Measurements from ENCODE around the gene EIPR1.

The EIPR1 gene

DNA sequence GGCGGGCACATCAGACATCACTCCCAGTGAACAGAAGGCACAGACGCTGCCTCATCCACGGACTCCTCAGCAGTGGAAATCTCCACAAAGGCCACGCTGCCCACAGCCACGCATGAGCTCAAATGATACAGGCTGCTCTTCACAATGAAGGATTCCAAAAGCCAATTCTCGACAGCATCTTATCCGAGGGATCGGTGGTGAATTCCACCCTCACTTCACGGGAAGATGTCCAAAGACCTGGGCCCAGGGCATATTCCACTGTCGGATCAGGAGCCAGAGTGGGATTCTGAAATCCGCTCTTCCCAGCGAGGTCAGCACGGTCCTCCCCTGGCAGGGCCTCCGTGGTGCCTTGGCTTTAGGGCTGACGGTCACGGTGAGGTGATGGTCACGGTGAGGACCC is 55.8 kb downstream of the EIPR1 start:
- DNase-seq, result no peak

- no peak for DNase-seq
Measured at GRCh38 chr2:3320910-3321605, 56.6 kb downstream of the EIPR1 start.

DNA sequence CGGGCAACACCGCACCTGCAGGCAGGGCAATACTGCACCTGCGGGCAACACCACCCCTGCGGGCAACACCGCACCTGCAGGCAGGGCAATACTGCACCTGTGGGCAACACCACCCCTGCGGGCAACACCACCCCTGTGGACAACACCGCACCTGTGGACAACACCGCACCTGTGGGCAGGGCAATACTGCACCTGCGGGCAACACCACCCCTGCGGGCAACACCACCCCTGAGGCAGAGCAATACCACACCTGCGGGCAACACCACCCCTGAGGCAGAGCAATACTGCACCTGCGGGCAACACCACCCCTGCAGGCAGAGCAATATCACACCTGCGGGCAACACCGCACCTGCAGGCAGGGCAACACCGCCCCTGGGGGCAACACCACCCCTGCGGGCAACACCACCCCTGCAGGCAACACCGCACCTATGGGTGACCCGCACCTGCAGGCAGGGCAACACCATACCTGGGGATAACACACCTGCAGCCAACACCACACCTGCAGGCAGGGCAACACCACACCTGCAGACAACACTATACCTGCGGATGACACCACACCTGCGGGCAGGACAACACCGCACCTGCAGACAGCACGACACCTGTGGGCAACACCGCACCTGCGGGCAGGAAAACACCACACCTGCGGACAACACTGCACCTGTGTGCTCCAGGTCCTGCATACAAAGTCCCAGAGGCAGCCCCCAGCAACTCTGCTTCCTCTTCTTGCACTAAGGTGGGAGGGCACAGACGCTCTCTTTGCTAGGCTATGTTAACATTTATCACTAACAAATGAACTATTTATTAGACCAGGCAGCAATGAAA is 57.7 kb downstream of the EIPR1 start:
- no peak for DNase-seq

DNA sequence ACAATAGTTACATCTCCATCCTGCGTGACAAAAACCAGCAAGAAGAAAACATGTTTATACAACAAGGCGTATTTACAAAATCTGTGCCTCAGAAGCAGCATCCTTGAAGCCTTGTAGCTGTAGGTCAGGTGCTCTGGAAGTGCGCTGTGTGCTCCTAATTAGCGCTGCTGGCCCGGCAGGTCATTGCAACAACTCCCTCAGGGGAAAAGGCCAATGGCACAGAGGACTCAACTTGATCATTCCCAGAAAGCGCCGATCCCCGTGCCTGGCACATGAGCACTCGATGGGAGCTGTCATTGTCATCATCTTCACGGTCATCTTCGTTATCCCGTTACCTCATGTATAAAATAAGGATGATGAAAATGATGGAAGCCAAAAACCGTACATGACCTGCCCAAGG is 58.5 kb downstream of the EIPR1 start:
- DNase-seq, result no peak

DNA sequence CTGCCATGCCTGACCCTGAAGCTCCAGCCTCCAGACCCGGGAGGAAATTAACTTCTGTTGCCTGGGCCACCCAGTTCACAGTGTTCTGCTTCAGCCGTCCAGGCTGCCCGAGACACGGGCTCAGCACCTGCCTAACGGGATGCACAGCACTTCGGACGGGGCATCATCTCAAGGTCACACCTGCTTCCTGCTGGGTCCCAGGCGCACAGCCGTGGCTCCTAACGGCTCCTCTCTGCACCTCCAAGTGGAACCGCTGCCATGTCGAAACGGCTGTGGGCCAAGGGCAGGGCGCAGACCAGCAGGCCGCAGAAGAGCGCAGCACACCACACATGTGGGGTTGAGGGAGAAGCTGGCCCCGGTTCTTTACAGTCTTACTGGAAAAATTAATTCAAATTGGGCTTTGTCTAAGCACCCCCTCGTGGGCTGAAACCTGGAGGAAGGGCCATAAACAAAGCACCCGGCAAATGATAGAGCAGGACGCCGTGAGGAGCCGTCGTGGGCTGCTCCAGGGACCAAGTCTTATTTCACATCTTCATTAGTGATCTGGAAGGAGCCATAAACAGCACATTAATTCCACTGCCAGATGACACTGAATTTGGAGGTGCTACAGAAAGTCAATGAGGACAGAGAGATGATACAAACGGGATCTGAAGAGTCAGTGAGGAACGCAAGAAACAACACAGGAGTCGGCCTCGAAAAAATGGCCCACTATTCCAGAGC is 59.6 kb downstream of the EIPR1 start:
- no peak for DNase-seq

DNA sequence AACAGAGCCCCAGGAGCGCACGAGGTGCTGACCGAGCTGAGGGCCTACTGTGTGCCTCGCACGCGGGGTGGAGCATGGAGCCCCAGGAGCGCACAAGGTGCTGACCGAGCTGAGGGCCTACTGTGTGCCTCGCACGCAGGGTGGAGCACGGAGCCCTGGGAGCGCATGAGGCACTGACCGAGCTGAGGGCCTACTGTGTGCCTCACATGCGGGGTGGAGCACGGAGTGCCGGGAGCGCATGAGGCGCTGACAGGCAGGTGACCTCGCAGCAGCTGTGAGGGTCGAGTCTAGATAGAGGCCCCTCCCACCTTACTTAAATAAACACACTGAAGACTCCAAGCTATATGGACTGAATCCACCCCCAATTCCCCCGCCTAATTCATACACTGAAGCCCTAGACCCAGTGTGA is 60.3 kb downstream of the EIPR1 start:
- DNase-seq, result no peak

DNA sequence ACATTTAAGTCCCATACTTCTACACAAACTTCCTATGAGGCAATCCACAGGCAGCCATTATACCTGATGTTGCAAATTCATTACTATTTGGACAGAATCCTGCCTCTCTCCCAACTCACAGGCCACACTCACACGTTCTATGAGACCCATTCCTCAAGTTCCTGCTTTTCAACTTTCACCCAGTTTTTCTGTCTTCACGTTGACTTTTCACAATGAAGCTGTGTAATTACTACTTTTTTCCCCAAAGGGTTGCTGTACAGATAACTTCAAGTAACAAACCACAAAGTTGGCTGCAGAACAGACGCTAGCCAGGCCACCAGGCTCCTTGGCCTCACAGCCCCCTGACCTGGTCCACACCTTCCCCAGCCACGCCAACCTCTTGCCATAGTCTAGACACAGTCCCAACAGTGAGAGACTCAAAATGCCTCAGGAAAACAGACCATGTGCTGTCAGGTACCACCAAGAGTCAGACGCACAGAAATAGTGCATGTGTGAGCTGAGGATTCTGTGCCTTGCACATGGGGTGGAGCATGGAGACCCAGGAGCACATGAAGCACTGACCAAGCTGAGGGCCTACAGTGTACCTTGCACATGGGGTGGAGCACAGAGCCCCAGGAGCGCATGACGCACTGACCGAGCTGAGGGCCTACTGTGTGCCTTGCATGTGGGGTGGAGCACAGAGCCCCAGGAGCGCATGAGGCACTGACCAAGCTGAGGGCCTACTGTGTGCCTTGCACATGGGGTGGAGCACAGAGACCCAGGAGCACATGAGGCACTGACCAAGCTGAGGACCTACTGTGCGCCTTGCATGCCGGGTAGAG is 61.0 kb downstream of the EIPR1 start:
- no peak for DNase-seq

DNA sequence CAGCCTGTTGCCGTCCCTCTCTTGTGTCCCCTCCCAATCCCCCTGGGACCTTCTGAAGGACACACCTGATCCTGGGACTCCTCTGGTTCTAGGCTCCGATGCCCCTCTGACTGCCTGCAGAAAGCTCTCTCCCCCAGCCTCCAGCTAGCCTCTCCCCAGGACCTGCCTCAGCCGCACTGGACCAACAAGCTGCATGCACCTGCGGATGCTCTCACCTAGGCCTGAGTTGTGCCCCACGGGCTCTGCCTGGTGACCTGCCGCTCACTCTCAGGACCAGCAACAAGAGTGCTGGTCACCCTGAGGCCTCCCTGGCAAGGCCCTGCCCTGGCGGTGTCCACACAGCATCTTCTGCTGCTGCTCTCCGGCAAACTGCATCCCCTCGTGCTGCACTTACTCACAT is 63.0 kb downstream of the EIPR1 start:
- DNase-seq, result no peak

GRCh38 chr2:3313781-3314375 is 63.7 kb downstream of the EIPR1 start:
- no peak for DNase-seq

DNA sequence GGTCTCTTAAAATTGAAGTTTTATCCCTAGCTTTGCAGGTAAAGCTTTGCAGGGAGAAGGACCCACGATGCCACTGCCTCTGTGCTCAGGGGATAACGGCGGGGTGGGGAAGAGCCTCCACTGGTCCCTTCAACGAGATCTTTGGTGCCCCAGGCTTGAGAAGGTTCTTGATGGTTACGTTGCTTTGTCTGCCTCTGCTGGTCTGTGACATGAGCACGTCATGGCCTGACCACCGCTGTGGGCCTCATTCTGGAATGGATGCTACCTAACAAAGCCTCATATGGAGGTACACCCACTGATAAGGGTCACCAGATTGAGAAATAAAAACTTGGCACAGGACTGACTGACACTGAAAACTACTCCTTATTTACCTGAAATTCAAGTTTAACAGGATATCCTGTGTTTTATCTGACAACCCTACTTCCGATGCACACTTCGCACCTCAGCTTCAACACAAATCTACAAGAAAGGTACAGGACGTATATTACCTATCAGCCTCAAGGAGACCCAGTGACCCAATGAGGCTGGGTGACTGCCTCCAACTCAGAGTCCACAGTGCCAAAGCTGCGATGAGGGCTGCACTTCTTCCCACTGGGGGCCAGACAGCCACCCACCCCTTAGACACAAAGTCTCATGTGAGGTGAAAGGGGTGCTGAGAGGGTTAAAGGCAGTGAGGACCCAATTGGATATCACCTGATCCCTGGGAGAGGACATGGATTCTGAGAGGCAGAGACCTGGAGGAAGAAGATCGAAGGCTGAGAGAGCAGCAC is 64.9 kb downstream of the EIPR1 start:
- DNase-seq, result no peak

- no peak for DNase-seq
Measured at GRCh38 chr2:3311601-3312000, 66.0 kb downstream of the EIPR1 start.

DNA sequence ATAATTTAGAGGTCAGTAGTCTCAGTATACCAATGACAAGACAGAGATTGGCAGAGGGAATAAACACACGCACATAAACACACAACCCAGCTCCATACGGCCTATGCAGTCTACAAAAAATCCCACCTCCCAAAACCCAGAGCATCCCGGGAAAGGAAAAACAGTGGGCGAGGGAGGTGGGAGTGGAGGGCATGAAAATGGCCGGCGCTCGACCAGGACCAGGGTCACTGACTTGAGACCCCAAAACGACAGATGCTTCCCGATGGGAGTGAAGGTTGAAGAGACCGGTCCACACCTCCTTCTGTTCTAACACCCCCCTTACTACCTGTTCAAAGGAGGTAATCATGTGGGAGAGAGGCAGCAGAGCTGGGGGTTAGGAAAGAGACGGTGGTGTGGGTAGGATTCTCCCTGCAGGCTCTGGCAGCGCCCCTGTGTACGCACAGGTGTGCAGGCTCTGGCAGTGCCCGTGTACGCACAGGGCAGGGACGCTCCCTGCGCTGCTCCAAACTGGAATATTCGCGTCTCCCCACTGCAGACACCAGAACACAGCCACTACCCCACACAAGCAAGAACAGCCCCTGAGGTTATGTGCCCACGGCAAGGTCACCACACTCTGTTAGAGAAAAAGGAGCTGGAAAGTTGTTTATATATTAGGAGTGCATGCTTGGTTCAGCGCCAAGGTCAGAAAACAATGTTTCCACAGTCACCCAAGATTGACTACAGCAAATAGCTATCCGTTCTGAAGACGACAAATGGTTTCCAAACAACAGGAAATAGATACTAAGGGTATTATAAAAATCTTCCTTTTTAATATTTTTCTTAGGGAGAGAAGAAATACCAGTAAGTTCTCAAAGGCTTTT is 67.9 kb downstream of the EIPR1 start:
- DNase-seq, result peak; percentile 17 to 37

DNA sequence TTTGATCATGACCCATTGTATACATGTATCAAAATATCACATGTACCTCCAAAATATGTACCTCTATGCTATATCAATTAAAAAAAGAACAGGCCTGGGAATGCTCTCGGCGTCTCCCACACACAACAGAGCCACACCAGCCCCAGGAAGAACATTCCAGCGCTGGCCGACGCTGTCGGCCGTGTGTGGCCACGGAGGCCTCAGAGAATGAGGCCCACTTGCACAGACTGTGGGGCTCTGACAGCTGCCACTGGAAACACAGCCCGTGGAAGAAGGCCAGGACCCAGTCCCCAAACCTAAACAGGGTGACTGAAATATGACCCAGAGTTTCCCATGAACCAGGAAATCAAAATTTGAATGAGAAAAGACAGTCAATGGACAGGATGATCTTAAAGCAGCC is 69.7 kb downstream of the EIPR1 start:
- DNase-seq, result no peak

DNA sequence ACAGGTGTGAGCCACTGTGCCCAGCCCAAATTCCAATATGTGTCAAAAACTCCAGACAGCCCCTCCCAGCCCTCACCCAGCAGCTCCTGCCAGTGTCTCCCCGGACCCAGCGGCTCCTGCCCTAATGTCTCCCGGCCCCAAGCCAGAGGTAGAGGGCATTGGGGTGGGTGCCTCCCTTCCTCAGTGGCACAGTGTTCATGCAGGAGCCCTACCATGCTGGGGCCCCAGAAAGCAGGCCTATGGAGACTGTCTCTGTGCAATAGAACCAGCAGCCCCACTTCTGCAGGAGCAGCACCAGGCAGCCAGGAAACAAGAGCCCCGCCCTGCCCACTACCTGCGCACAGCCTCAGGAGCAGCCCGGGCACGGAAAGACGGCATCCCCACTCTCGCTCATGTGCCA is 70.4 kb downstream of the EIPR1 start:
- no peak for DNase-seq

DNA sequence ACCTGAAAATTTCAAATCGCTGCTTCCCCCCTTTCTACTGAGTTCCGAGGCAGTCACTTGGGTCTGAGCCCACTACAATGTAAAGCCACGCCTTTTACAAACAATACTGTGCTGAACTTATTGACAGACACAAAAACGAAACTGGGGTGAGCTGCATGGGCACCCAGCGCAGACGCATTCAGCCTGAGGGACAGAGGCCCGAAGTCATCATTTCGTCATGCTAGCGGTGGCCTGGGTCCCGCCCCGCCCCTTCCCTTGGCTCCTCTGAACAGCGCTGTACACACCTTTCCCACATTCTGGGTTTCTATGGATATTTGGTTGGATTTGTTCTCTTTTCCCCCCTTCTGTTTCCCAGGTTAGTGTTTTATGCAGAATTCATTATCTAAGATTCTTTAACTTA is 71.7 kb downstream of the EIPR1 start:
- DNase-seq, result no peak

GRCh38 chr2:3305431-3305830 is 72.2 kb downstream of the EIPR1 start:
- DNase-seq, result no peak

DNA sequence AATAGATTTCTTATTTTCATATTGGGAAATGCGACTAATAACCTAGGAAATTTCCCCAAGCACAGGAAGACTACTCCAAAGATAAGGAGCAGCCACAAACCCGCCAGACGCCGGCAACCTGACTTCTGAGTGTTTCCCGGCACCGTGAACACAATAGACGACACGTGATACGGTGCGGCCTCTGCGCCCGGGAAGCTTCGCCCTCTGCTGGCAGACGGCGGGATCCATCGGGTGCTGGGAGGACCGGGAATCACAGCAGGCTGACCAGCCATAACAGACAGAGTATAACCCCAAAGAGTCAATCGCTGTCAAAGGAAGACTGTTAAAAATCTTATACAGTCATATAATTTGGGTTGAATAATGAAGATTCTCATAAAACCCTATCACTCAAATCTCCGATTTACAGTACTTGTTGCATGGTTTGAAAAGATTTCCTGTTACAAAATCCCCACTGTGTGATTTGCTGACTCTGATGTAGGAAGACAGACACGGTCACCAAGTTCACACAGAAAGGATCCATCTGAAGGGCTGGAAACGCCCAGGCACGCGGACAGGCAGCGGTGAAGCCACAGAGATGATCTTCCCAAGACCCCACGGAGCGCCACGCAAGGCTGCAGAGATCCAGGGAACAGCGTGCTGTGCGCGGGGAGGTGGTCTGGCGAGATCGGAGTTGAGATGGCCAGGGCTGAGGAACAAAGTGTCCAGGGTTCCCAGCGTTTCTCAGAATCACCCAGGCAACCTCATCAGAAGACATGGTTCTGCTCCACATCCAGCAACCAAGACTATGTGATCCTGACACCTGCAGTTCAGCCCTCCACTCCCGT is 73.8 kb downstream of the EIPR1 start:
- peak; percentile 88 to 91 for DNase-seq

DNA sequence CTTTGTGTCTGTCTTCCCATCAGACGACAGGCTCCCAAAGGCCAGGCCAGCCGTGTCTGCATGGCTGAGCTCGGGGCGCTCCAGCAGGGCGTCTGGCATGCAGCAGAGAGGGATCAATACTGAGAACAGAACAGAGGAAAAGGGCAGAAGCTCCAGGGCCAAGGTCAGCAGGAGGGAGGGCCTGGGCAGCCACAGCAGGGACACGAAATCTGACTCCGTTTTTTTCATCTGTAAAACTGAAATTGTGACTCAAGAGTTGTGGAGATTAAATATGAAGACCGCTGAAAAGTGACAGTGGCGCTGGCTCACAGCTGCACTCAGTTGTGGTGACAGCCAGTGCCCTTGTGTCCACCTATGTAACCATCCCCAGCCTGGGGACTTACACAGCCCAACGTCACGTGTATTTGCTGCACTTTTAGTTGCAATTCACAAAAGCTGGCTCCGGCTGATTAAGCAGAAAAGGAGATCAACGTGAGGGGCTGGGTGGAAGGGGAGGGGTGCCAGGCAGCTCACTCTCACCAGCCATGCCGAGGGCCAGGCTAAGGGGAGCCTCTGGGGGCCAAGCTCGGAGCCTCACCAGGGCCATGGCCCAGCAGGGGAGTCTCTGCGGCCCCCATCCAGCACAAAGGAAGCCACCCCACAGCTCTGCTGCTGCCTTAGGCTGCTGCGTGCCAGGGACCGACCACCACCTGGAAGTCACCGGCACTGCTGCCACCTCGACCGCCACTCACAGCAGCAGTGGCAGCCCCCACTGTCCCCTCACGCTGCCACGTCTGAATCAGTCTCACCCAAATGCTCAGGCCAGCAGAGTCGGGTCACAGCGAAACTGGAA is 74.7 kb downstream of the EIPR1 start:
- peak in 1 of 2 experiments; percentile 49 for DNase-seq

DNA sequence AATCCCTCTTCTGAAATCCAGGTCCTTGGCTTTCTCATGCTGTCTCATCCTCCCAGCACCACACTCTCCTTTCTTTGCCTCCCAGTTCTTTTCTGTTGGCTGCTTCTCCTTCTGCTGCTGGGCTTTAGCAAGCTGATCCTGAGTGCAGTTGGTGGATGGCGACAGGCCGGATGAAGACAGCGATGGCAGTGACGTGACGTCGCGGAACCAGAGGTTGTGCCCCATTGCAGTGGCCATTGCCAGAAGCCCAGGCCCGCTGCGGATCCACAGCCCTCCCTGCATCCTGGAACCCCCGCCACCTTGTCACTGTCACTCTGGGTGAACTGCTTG is 75.2 kb downstream of the EIPR1 start:
- no peak for DNase-seq
